HUES6 (cell line): Measurements from ENCODE around the gene RASSF8.

ENCODE experiments used
- H3K27ac ChIP-seq: 2 replicates; pipeline ENCODE4 v1.7.0; 2013; ENCODE audit warnings: low read depth, mild to moderate bottlenecking, low read length, inconsistent platforms
- H3K27me3 ChIP-seq: 2 replicates; pipeline ENCODE4 v1.6.1; 2013; ENCODE audit warnings: low read length; ENCODE audit not compliant: control insufficient read depth, insufficient read depth
- H3K36me3 ChIP-seq: 2 replicates; pipeline ENCODE4 v1.6.1; 2013; ENCODE audit warnings: low read length; ENCODE audit not compliant: control insufficient read depth, insufficient read depth
- H3K4me1 ChIP-seq: 2 replicates; pipeline ENCODE4 v1.6.1; 2013; ENCODE audit warnings: low read length; ENCODE audit not compliant: control insufficient read depth, insufficient read depth
- H3K4me3 ChIP-seq: 2 replicates; pipeline ENCODE4 v1.5.1; 2013; ENCODE audit warnings: low read depth, low read length
- H3K9ac ChIP-seq: one replicate; pipeline ENCODE4 v1.6.1; 2013; ENCODE audit warnings: mild to moderate bottlenecking, low read length
- H3K9me3 ChIP-seq: 2 replicates; pipeline ENCODE4 v1.6.1; 2013; ENCODE audit warnings: low read depth, low read length; ENCODE audit not compliant: control insufficient read depth, insufficient read depth

The RASSF8 gene

GRCh38 chr12:26090836-26091510 is 132.5 kb downstream of the RASSF8 start:
- H3K27me3 ChIP-seq = no peaks in the 10 kb centered on the region
- H3K9ac ChIP-seq = no peak overlapping the region
- H3K36me3 ChIP-seq = no peaks in the 10 kb centered on the region
- H3K4me1 ChIP-seq = peaks cover 3% of the 10 kb centered on the region
- H3K27ac ChIP-seq = no peak overlapping the region
- H3K9me3 ChIP-seq = no peaks in the 10 kb centered on the region
- H3K4me3 ChIP-seq = no peak overlapping the region

- peaks cover 3% of the 10 kb centered on the region for H3K4me1 ChIP-seq
Observed at GRCh38 chr12:26091822-26092221, 133.3 kb downstream of the RASSF8 start.

GRCh38 chr12:26092346-26093105 is 134.0 kb downstream of the RASSF8 start:
- Histone ChIP-seq H3K27ac (no peak overlapping the region), H3K9ac (no peak overlapping the region)

More at GRCh38 chr12:26091822-26092221, 133.3 kb downstream of the RASSF8 start:
- no peak overlapping the region for H3K27ac ChIP-seq
- H3K36me3 ChIP-seq = no peaks in the 10 kb centered on the region
- no peaks in the 10 kb centered on the region for H3K27me3 ChIP-seq
- no peaks in the 10 kb centered on the region for H3K9me3 ChIP-seq
- H3K4me3 ChIP-seq = no peak overlapping the region
- H3K9ac ChIP-seq = no peak overlapping the region

GRCh38 chr12:26095186-26095585 is 136.7 kb downstream of the RASSF8 start:
- Histone ChIP-seq H3K27ac (no peak overlapping the region), H3K36me3 (no peaks in the 10 kb centered on the region), H3K9ac (no peak overlapping the region), H3K27me3 (no peaks in the 10 kb centered on the region), H3K4me3 (no peak overlapping the region), H3K9me3 (no peaks in the 10 kb centered on the region), H3K4me1 (peaks cover 8% of the 10 kb centered on the region)

More at GRCh38 chr12:26092346-26093105, 134.0 kb downstream of the RASSF8 start:
- no peaks in the 10 kb centered on the region for H3K27me3 ChIP-seq
- no peaks in the 10 kb centered on the region for H3K36me3 ChIP-seq
- H3K4me1 ChIP-seq = peaks cover 7% of the 10 kb centered on the region
- H3K9me3 ChIP-seq = no peaks in the 10 kb centered on the region
- H3K4me3 ChIP-seq = no peak overlapping the region

GRCh38 chr12:26096036-26096435 is 137.6 kb downstream of the RASSF8 start:
- H3K36me3 ChIP-seq = no peaks in the 10 kb centered on the region
- no peak overlapping the region for H3K4me3 ChIP-seq
- no peaks in the 10 kb centered on the region for H3K9me3 ChIP-seq
- H3K4me1 ChIP-seq = peaks cover 10% of the 10 kb centered on the region
- no peak overlapping the region for H3K9ac ChIP-seq
- no peak overlapping the region for H3K27ac ChIP-seq
- H3K27me3 ChIP-seq = no peaks in the 10 kb centered on the region

- no peaks in the 10 kb centered on the region for H3K9me3 ChIP-seq
- no peaks in the 10 kb centered on the region for H3K36me3 ChIP-seq
- H3K4me1 ChIP-seq = peaks cover 13% of the 10 kb centered on the region; the same call in 1 of the 2 replicates
- H3K27me3 ChIP-seq = 0 out of 2 replicates have a peak, but pooled peaks cover 4% of the 10 kb centered on the region
- no peak overlapping the region for H3K4me3 ChIP-seq
- H3K9ac ChIP-seq = no peak overlapping the region
- no peak overlapping the region for H3K27ac ChIP-seq
Observed at GRCh38 chr12:26097046-26097878, 138.8 kb downstream of the RASSF8 start.

- Histone ChIP-seq H3K4me3 (no peak overlapping the region), H3K9ac (no peak overlapping the region), H3K9me3 (no peaks in the 10 kb centered on the region), H3K36me3 (no peaks in the 10 kb centered on the region), H3K4me1 (peaks cover 13% of the 10 kb centered on the region; the same call in 1 of the 2 replicates), H3K27ac (no peak overlapping the region), H3K27me3 (0 out of 2 replicates have a peak, but pooled peaks cover 4% of the 10 kb centered on the region)
Observed at GRCh38 chr12:26100666-26101349, 142.3 kb downstream of the RASSF8 start.

GRCh38 chr12:26101350-26101734 is 142.9 kb downstream of the RASSF8 start:
- peaks cover 13% of the 10 kb centered on the region; the same call in 1 of the 2 replicates for H3K4me1 ChIP-seq

GRCh38 chr12:26101763-26102162 is 143.3 kb downstream of the RASSF8 start:
- 0 out of 2 replicates have a peak, but pooled peaks cover 4% of the 10 kb centered on the region for H3K27me3 ChIP-seq
- H3K36me3 ChIP-seq = no peaks in the 10 kb centered on the region
- no peak overlapping the region for H3K27ac ChIP-seq
- H3K4me3 ChIP-seq = no peak overlapping the region
- peaks cover 13% of the 10 kb centered on the region; the same call in 1 of the 2 replicates for H3K4me1 ChIP-seq
- no peak overlapping the region for H3K9ac ChIP-seq
- H3K9me3 ChIP-seq = no peaks in the 10 kb centered on the region

More at GRCh38 chr12:26101350-26101734, 142.9 kb downstream of the RASSF8 start:
- no peak overlapping the region for H3K27ac ChIP-seq
- H3K27me3 ChIP-seq = 0 out of 2 replicates have a peak, but pooled peaks cover 4% of the 10 kb centered on the region
- H3K9ac ChIP-seq = no peak overlapping the region
- no peaks in the 10 kb centered on the region for H3K36me3 ChIP-seq
- H3K4me3 ChIP-seq = no peak overlapping the region
- H3K9me3 ChIP-seq = no peaks in the 10 kb centered on the region

GRCh38 chr12:26102953-26103352 is 144.5 kb downstream of the RASSF8 start:
- Histone ChIP-seq H3K36me3 (no peaks in the 10 kb centered on the region), H3K9me3 (no peaks in the 10 kb centered on the region), H3K4me3 (no peak overlapping the region), H3K27me3 (0 out of 2 replicates have a peak, but pooled peaks cover 4% of the 10 kb centered on the region), H3K27ac (no peak overlapping the region), H3K9ac (no peak overlapping the region), H3K4me1 (0 out of 2 replicates have a peak, but pooled peaks cover 8% of the 10 kb centered on the region)
